Measurements from ENCODE around the gene U2AF2.

The U2AF2 gene

GRCh38 chr19:55697069-55697440 is 42.2 kb downstream of the U2AF2 start:
- DNase-seq = peak in 1 of 2 donors; percentile 34
- Histone ChIP-seq H3K4me1 (no peaks in the 10 kb centered on the region), H3K36me3 (peaks cover 42 to 88% (median 50%) of the 10 kb centered on the region in 3 donors)

GRCh38 chr19:55697698-55698097 is 42.9 kb downstream of the U2AF2 start:
- intact Hi-C loops (cut with DNase I; ENCODE audit: low total_unique reads) = no loop called here
- H3K36me3 ChIP-seq = peaks cover 35 to 81% (median 44%) of the 10 kb centered on the region in 3 donors
- no peaks in the 10 kb centered on the region for H3K4me1 ChIP-seq
- peak in 1 of 2 donors; percentile 48 for DNase-seq
- H3K4me3 ChIP-seq = no peak overlapping the region
- no peaks in the 10 kb centered on the region for H3K9me3 ChIP-seq
- no peaks in the 10 kb centered on the region for H3K27me3 ChIP-seq
- H3K27ac ChIP-seq = no peak overlapping the region
- TF ChIP-seq, protein P1, sequence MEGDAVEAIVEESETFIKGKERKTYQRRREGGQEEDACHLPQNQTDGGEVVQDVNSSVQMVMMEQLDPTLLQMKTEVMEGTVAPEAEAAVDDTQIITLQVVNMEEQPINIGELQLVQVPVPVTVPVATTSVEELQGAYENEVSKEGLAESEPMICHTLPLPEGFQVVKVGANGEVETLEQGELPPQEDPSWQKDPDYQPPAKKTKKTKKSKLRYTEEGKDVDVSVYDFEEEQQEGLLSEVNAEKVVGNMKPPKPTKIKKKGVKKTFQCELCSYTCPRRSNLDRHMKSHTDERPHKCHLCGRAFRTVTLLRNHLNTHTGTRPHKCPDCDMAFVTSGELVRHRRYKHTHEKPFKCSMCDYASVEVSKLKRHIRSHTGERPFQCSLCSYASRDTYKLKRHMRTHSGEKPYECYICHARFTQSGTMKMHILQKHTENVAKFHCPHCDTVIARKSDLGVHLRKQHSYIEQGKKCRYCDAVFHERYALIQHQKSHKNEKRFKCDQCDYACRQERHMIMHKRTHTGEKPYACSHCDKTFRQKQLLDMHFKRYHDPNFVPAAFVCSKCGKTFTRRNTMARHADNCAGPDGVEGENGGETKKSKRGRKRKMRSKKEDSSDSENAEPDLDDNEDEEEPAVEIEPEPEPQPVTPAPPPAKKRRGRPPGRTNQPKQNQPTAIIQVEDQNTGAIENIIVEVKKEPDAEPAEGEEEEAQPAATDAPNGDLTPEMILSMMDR (IDR thresholded peaks at IDR 0.05) = no peak

More at GRCh38 chr19:55697069-55697440, 42.2 kb downstream of the U2AF2 start:
- Histone ChIP-seq H3K4me3 (no peak overlapping the region), H3K9me3 (no peaks in the 10 kb centered on the region), H3K27me3 (no peaks in the 10 kb centered on the region), H3K27ac (no peak overlapping the region)
- TF ChIP-seq, protein P1 (IDR thresholded peaks at IDR 0.05) = no peak
- intact Hi-C loops (cut with DNase I; ENCODE audit: low total_unique reads) = no loop called here

DNA sequence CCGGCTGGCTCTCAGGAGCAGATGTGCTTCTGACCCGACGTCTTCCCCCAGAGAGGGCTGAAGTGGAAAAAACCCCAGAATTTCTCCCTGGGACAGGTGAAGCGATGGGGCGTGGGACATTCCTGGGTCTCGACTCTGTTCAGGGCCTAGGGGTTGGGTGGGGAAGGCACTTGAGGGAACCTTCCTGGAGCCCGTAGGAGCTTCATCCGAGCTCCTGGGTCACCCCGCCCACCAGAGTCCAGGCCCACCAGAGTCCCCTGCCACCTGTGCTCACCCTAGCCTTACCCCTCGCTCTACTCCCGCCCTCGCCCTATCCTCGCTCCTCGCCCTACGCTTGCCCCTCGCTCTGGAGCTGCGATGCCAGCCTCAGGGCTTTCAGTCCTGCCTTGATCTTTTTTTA is 43.4 kb downstream of the U2AF2 start:
- intact Hi-C loops (cut with DNase I; ENCODE audit: low total_unique reads) = no loop called here
- Histone ChIP-seq H3K27ac (no peak overlapping the region), H3K4me1 (no peaks in the 10 kb centered on the region), H3K36me3 (peaks cover 31 to 76% (median 38%) of the 10 kb centered on the region in 3 donors), H3K9me3 (no peaks in the 10 kb centered on the region), H3K4me3 (no peak overlapping the region), H3K27me3 (no peaks in the 10 kb centered on the region)
- TF ChIP-seq, protein P1 (IDR thresholded peaks at IDR 0.05) = no peak
- DNase-seq = peak in 1 of 2 donors; percentile 32

GRCh38 chr19:55699221-55699620 is 44.4 kb downstream of the U2AF2 start:
- peak in 1 of 2 donors; percentile 34 for DNase-seq
- Histone ChIP-seq H3K4me3 (no peak overlapping the region), H3K27me3 (no peaks in the 10 kb centered on the region), H3K36me3 (peaks cover 23 to 69% (median 30%) of the 10 kb centered on the region in 3 donors), H3K4me1 (no peaks in the 10 kb centered on the region), H3K27ac (no peak overlapping the region), H3K9me3 (no peaks in the 10 kb centered on the region)
- TF ChIP-seq, protein P1 (IDR thresholded peaks at IDR 0.05) = no peak
- intact Hi-C loops (cut with DNase I; ENCODE audit: low total_unique reads) = no loop called here

- peak in 1 of 2 donors; percentile 47 for DNase-seq
- Histone ChIP-seq H3K36me3 (peaks cover 12 to 60% (median 21%) of the 10 kb centered on the region in 3 donors), H3K4me1 (no peaks in the 10 kb centered on the region), H3K4me3 (no peak overlapping the region), H3K27me3 (no peaks in the 10 kb centered on the region), H3K27ac (no peak overlapping the region), H3K9me3 (no peaks in the 10 kb centered on the region)
- TF ChIP-seq, protein P1 (IDR thresholded peaks at IDR 0.05) = no peak
- intact Hi-C loops (cut with DNase I; ENCODE audit: low total_unique reads) = no loop called here
Measured at GRCh38 chr19:55700813-55701212, 46.0 kb downstream of the U2AF2 start.

GRCh38 chr19:55702131-55702627 is 47.3 kb downstream of the U2AF2 start:
- no peak overlapping the region for H3K27ac ChIP-seq
- intact Hi-C loops (cut with DNase I; ENCODE audit: low total_unique reads) = no loop called here

More at GRCh38 chr19:55702131-55702627, 47.3 kb downstream of the U2AF2 start:
- no peak overlapping the region for H3K4me3 ChIP-seq
- no peaks in the 10 kb centered on the region for H3K9me3 ChIP-seq
- no peaks in the 10 kb centered on the region for H3K27me3 ChIP-seq
- H3K4me1 ChIP-seq = no peaks in the 10 kb centered on the region
- peaks cover 6 to 46% (median 11%) of the 10 kb centered on the region in 3 donors for H3K36me3 ChIP-seq
- DNase-seq = peak in 1 of 2 donors; percentile 29
- TF ChIP-seq, protein P1 (IDR thresholded peaks at IDR 0.05) = no peak
